Liver (tissue), 6 donors: Measurements from ENCODE around the gene GALNT4. TPM values are rescaled to one million over a fixed set of nuclear protein-coding genes. Genes with fewer than 3 reads are reported as not detected.

Experiments used
- ATF3 ChIP-seq: IDR thresholded peaks from 2 replicates; pipeline ENCODE4 v1.6.1; 2016; ENCODE audit warnings: antibody characterized with exemption
- CTCF ChIP-seq: fragments of 150-350 bp; IDR thresholded peaks from 2 replicates; pipeline ENCODE4 v1.5.1; 2017; ENCODE audit warnings: improper control_type of control experiment, low read depth, low read length; ENCODE audit not compliant: missing input control
- EGR1 ChIP-seq, 2 donors: IDR thresholded peaks; 2 replicates each; pipeline ENCODE4 v1.6.1; 2016 to 2018; ENCODE audit warnings: antibody characterized with exemption in 2 of 2, low read depth in 2 of 2
- FOXA1 ChIP-seq: IDR thresholded peaks from 2 replicates; pipeline ENCODE4 v1.6.1; 2016; ENCODE audit warnings: antibody characterized with exemption
- FOXA2 ChIP-seq: IDR thresholded peaks from 2 replicates; pipeline ENCODE4 v1.6.1; 2016; ENCODE audit warnings: antibody characterized with exemption
- GABPA ChIP-seq, 2 donors: IDR thresholded peaks in 1 of 2; conservative IDR thresholded peaks in 1 of 2; 2 replicates each; pipeline ENCODE4 v1.6.1; 2016; ENCODE audit warnings: antibody characterized with exemption in 2 of 2, mild to moderate bottlenecking in 1 of 2, moderate library complexity in 1 of 2
- HNF4A ChIP-seq, 2 donors: conservative IDR thresholded peaks; 2 replicates each; pipeline ENCODE4 v1.6.1; 2016; ENCODE audit warnings: antibody characterized with exemption in 2 of 2, mild to moderate bottlenecking in 2 of 2
- HNF4G ChIP-seq: IDR thresholded peaks from 2 replicates; pipeline ENCODE4 v1.6.1; 2016; ENCODE audit warnings: antibody characterized with exemption
- JUND ChIP-seq, 2 donors: IDR thresholded peaks; 2 replicates each; pipeline ENCODE4 v1.6.1; 2016; ENCODE audit warnings: antibody characterized with exemption in 2 of 2
- MAX ChIP-seq: IDR thresholded peaks from 2 replicates; pipeline ENCODE4 v1.6.1; 2016; ENCODE audit warnings: antibody characterized with exemption
- NR2F2 ChIP-seq: IDR thresholded peaks from 2 replicates; pipeline ENCODE4 v1.6.1; 2016; ENCODE audit warnings: antibody characterized with exemption
- RXRA ChIP-seq, 2 donors: IDR thresholded peaks; 2 replicates each; pipeline ENCODE4 v1.6.1; 2017 to 2018; ENCODE audit warnings: antibody characterized with exemption in 2 of 2, mild to moderate bottlenecking in 1 of 2
- YY1 ChIP-seq: IDR thresholded peaks from 2 replicates; pipeline ENCODE4 v1.6.1; 2016; ENCODE audit warnings: antibody characterized with exemption, mild to moderate bottlenecking
- polyA plus RNA-seq, 2 donors: library from polyadenylated mRNA; stranded (reverse) in 1 of 2; unstranded in 1 of 2; fragments of 200-250 nt in 1 of 2; fragments of >200 nt in 1 of 2; fragmentation: Nextera tagmentation in 1 of 2; extraction: Ambion mirVana in 1 of 2; gene quantifications; one replicate each; pipeline versions ENCODE4 v1.2.1 to v1.2.3, GENCODE V29; 2013 to 2015
- small RNA-seq: library from RNA; depleted of rRNA; stranded (forward); fragments of <200 nt; gene quantifications from one replicate; pipeline ENCODE3, GENCODE V24; 2014
- total RNA-seq, 2 donors: library from RNA; depleted of rRNA; stranded (reverse); fragments of >200 nt; gene quantifications; one replicate each; pipeline ENCODE4 v1.2.3, GENCODE V29; 2014
- donor health status: healthy.
- donor health status: healthy.
- donor health status: healthy.

GALNT4 gene
- total and polyA plus RNA-seq, 4 donors, result 1.7 to 17.1 (median 5.7) TPM

- TF ChIP-seq CTCF, result no peak
- no peak for TF ChIP-seq HNF4G
- TF ChIP-seq GABPA (IDR thresholded peaks at IDR 0.05 in 1 of 2, conservative IDR thresholded peaks at IDR 0.05 in 1 of 2), result no peak
- TF ChIP-seq RXRA (IDR thresholded peaks at IDR 0.05), result no peak
- TF ChIP-seq HNF4A (conservative IDR thresholded peaks at IDR 0.05), result no peak
- no peak for TF ChIP-seq YY1
- TF ChIP-seq FOXA2, result no peak
- TF ChIP-seq FOXA1, result no peak
- TF ChIP-seq ATF3, result no peak
- TF ChIP-seq EGR1 (IDR thresholded peaks at IDR 0.05; ENCODE audit: low read depth in 2 of 2), result no peak
- TF ChIP-seq NR2F2, result no peak
- TF ChIP-seq MAX, result no peak
- TF ChIP-seq JUND (IDR thresholded peaks at IDR 0.05), result no peak
Observed at GRCh38 chr12:89474615-89475014, 50.0 kb downstream of the GALNT4 start (continued).

Small RNA genes lying within 50 kb of the gene (small RNA-seq; reads per million reads assigned to genes)
- gene AC025034.2 (not detected), gene POC1B-GALNT4 (not detected)

Other genes starting within 250 kb of the GALNT4 start
- 10 to 100 TPM; 34.4 to 36.3 TPM for gene DUSP6, start 172.3 kb downstream of the GALNT4 start, total RNA-seq
- 10 to 100 TPM; 24.1 to 37.0 TPM for gene DUSP6, start 172.3 kb downstream of the GALNT4 start, polyA plus RNA-seq
- 10 to 100 TPM in 1 of 2 donors, 1 to 10 TPM in 1; 10.0 to 28.2 TPM for gene POC1B, start 1.3 kb upstream of the GALNT4 start, total RNA-seq
- 1 to 10 TPM; 5.0 to 5.2 TPM for gene POC1B, start 1.3 kb upstream of the GALNT4 start, polyA plus RNA-seq
- 10 to 100 TPM; 26.0 to 41.1 TPM for gene ATP2B1, start 184.0 kb upstream of the GALNT4 start, total RNA-seq
- 10 to 100 TPM in 1 of 2 donors, 1 to 10 TPM in 1; 7.3 to 19.6 TPM for gene ATP2B1, start 184.0 kb upstream of the GALNT4 start, polyA plus RNA-seq